NAMALWA (cell line): ENCODE data around the gene PATE4.
"Not testable (repeated sequence)": the region's sequence is repeated elsewhere in the genome, so short reads cannot be mapped to it uniquely, and the experiment has no call there.

Source experiments
- DNase-seq: peaks from one replicate; pipeline ENCODE4 v3.0.0-alpha.2; 2015; ENCODE audit warnings: low spot score

The PATE4 gene, protein sequence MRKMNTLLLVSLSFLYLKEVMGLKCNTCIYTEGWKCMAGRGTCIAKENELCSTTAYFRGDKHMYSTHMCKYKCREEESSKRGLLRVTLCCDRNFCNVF

DNA sequence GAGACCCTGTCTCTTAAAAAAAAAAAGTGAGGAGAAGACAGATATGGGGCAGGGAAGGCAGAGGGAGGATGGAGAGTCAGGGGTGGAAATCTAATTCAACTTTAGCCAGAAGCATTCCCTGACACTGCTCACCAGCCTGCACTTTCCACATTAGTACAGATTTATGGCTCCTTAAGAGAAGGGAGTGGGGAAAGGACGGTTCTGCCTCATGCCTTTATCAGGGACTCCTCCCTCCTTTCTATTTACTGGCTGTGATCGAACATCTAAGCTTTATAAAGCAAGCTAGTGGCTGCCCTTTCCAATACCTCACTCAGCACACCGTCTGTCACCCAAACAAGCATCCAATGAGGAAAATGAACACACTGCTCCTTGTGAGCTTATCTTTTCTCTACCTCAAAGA lies at the start of gene PATE4:
Gene PATE4 (plus strand): TSS at position 301 of the 400 bp plus-strand sequence. CDS start 44 bp downstream, at position 345.
- no peak for DNase-seq

DNA sequence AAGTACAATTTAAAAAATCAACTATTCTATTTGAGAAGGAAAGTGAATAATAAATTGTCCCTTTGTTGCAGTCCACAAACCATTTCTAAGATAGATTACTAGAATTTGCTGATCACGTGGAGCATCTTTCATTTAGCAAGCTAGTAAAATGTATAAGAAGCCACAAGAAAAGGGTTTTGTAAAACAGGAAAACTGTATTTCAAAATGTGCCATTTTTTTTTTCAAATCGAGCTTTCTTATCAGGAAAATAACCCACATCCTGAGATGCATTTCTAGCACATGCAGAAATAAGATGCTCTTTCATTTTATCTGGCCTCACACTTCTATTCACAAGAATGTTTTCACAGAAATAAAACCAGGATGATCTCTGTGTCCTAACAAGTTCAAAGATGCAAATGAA lies 48.4 kb upstream of the PATE4 start:
- DNase-seq, result no peak

DNA sequence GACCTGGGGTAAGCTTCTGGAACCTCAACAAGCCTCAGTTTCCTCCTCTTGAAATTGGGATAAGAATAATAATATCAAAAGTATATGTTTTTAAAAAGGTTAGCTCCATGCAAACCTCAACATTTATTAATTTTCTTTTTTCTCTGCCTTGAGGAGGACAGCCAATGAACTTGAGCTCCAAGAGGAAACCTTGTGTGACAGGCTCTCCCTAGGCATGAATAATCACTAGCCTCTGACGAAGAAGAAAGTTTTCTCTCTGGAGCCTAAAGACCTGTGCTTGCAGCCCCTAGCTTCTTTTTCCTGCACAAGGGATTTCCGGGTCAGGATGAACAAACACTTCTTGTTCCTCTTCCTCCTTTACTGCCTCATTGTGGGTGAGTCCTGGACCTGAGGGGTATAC lies 45.3 kb upstream of the PATE4 start, which contains the start of gene PATE3:
Gene PATE3 (plus strand): TSS at position 301 of the 400 bp plus-strand sequence. CDS start 25 bp downstream, at position 326.
- DNase-seq, result no peak

DNA sequence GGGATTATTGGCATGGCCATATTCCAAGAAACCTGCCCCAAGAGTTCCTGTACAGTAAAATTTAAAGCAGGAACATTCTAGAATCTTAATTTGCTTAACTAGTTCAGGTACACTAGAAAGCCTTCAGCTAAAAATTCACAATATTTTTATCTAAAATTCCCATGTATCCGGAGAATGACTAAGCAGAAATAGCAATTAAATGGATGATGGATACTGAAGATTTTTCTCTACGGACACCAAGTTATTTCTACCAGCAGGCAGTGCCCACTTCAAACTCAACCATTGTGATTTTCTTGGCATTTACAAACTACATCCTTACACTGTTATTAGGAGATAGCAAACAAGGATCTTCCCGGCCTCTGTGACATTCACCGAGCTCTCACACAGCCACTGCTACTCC lies 42.3 kb upstream of the PATE4 start:
- no peak for DNase-seq

DNA sequence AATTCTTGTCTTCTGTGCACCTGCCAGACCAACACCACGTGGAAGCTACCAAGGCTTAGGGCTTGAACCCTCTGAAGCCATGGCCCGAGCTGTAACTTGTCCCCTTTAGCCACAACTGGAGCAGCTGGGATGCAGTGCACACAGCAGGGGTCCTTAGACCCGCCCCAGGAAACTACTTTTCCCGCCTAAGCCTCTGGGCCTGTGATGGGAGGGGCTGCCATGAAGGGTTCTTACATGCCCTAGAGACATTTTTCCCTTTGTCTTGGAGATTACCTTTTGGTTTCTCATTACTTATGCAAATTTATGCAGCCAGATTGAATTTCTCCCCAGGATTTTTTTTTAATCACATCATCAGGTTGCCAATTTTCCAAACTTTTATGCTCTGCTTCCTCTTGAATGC lies 35.5 kb upstream of the PATE4 start:
- DNase-seq, result no peak

DNA sequence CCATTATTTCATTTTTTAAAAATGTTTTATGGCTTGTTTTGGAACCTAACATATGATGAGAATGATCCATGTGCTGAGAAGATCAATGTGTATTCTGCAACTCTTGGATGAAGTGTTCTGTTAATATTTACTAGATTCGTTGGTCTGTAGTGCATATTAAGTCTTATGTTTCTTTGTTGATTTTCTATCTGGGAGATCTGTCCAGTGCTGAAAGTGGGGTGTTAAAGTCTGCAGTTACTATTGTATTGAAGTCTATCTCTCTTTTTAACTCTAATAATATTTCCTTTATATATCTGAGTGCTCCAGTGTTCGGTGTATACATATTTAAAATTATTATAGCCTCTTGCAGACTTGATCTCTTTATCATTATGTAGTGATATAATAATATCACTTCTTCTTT lies 33.3 kb upstream of the PATE4 start:
- no peak for DNase-seq

DNA sequence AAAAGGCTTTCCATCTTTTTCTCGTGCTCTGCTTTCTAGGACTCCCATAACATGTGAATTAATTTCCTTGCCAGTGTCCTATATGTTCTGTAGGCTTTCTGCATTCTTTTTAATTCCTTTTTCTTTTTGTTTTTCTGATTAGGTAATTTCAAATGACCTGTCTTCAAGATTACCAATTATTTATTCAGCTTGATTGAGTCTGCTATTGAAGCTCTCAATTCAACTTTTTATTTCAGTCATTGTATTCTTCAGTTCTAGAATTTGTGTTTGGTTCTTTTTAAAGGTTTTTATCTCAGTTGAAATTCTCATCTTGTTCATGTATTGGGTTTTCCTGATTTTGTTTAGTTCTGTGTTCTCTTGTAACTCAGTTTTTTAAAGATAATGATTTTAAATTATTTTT lies 30.7 kb upstream of the PATE4 start:
- DNase-seq, result no peak

DNA sequence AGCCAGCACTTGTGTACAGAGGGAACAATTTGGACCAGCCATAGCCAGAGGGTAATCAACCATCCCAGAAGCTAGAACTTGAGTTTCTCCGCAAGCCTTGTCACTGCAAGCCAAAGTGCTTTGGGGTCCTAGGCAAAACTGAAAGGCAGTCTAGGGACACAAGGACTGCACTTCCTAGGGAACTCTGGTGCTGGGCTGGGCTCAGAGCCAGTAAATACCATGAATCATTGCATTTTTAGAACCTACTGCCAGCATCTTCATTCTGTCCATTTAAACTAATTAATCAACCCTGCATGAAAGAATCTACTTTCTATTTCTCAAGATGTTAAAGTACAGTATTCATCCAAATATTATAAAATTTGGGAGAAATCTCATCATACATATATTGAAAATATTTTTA lies 25.2 kb upstream of the PATE4 start:
- DNase-seq, result no peak

DNA sequence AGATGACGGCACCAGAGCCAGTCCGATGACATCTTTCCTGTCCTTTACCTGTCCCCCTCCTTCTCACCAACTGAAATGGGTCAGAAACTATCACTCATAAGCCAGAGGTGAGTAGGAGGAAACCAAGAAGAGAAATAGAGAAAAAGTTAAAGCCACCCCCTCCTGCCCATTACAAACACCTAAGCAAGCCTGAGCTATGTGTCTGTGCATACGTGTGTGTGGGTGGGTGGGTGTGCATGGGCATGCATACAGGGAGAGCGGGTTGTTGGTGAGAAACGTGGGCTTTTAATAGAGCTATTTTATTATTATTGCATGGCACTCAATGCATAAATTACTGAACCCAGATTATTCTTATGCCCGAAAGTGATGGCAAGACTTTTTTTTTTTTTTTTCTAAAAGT lies 2.6 kb downstream of the PATE4 start:
- DNase-seq, result no peak

DNA sequence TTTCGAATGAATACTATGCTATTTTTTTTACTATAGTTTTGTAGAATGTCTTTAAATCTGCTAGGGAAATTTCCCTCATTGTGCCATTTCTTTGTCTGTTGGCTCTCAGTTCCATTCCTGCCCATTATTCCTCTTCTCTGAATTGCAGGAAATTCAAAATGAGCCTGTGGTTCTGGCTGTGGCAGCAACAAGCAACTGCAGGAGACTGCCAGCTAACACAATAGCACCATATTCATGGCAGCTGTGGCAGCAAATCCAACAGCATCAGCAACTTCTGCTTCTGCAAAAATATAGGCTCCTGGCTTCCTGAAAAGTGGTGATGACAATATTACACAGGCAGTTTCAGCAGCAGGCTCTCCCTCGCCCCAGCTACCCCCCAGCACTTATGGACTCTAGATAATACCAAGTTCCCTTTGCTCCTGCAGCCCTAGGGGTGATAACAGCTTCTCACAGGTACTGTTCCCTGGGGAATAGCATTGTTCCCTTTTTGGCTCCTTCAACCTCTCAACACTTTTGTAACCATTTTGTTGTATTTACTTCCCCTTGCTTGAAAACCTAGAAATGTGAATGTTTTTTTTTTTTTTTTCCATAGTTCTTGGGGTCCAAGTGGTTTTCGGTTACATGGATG lies 9.3 kb downstream of the PATE4 start:
- DNase-seq, result no peak

DNA sequence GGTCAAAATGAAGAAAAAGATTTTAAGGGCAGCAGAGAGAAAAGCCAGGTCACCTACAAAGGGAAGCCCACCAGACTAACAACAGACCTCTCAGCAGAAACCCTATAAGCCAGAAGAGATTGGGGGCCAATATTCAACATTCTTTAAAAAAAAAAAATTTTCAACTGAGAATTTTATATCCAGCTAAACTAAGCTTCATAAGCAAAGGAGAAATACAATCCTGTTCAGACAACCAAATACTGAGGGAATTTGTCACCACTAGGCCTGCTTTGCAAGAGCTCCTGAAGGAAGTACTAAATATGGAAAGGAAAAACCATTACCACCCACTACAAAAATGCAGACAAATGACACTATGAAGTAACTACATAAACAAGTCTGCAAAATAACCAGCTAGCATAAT lies 13.1 kb downstream of the PATE4 start:
- DNase-seq, result no peak

DNA sequence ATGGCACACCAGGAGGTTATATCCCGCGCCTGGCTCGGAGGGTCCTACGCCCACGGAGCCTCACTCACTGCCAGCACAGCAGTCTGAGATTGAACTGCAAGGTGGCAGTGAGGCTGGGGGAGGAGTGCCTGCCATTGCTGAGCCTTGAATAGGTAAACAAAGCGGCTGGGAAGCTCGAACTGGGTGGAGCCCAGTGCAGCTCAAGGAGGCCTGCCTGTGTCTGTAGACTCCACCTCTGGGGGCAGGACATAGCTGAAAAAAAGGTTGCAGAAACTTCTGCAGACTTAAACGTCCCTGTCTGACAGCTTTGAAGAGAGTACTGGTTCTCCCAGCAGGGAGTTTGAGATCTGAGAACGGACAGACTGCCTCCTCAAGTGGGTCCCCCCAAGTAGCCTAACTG lies 24.6 kb downstream of the PATE4 start:
- not testable (repeated sequence) for DNase-seq

DNA sequence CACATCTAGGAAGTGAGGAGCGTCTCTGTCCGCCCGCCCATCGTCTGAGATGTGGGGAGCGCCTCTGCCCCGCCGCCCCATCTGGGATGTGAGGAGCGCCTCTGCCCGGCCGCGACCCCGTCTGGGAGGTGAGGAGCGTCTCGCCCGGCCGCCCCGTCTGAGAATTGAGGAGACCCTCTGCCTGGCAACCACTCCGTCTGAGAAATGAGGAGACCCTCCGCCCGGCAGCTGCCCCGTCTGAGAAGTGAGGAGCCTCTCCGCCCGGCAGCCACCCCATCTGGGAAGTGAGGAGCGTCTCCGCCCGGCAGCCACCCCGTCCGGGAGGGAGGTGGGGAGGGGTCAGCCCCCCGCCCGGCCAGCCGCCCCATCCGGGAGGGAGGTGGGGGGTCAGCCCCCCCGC lies 29.7 kb downstream of the PATE4 start:
- DNase-seq, result not testable (repeated sequence)

DNA sequence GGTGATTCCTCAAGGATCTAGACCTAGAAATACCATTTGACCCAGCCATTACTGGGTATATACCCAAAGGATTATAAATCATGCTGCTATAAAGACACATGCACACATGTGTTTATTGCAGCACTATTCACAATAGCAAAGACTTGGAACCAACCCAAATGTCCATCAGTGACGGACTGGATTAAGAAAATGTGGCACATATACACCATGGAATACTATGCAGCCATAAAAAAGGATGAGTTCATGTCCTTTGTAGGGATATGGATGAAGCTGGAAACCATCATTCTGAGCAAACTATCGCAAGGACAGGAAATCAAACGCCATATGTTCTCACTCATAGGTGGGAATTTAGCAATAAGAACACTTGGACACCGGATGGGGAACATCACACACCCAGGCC lies 32.2 kb downstream of the PATE4 start:
- DNase-seq, result not testable (repeated sequence)

DNA sequence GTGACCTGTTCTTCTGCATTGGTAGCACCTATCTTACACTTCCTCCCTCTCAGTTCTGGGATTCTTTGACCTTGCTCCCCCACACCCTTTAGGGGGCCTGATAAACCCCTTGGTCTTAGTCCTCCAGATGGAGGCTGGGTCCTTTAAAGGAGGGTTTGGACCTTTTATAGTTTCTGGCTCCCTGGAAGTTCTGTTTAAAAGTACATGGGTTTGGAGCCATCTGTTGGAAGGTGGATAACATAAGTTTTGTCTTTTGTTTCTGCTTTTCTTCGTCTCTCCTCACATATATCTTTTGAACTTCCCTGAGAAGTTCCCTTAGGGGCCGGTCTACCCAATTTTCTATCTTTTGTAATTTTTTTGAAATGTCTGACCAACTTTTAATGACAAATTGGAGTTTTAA lies 36.4 kb downstream of the PATE4 start:
- no peak for DNase-seq

DNA sequence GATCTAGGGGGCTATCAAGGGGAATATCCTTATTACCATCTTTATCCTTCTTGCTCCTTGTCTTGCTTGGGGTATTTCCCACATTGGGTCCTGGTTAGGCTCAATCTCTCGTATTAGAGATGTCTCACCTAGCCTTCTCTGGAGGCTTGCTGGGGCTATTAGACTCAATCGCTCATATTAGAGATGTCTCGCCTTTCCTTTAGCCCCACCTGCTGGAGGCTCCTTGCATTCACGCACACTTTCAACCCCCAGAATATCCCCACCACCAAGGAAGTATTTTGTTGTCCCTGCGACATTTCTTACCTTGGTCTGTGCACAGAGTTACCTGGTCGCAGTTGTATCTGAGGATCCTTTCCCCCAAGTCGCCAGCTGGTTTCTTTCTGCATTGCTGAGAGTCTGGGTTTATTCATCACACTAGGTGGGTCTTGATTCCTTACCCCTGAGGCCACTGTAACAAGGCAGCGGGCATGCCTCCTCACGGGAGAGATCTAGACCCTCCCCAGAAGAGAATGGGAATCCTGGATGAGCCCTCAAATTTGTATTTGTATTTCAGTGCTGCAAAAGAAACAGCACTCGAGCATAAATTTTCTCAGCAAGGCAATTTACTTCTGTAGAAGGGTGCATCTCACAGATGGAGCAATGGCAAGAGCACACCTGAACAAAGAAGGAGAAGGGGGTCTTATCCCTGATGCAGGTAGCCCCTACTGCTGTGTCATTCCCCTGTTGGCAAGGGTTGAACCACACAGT lies 38.4 kb downstream of the PATE4 start:
- DNase-seq, result peak; percentile 74

DNA sequence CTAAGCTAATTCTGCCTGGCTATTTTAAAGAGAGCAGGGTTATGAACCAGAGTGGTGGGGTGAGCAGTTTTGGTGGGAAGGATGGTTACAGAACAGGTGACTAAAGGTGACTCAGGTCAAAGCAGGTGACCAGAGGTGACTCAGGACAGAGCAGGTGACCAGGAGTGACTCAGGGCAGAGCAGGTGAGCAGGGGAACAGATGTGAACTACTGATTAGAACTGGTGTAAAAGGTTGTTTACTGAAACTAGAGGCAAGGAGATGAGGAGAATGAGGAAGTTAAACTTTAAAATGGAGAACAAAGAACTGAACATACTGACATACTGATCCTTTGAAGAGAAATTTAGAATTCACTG lies 39.0 kb downstream of the PATE4 start:
- DNase-seq, result no peak

DNA sequence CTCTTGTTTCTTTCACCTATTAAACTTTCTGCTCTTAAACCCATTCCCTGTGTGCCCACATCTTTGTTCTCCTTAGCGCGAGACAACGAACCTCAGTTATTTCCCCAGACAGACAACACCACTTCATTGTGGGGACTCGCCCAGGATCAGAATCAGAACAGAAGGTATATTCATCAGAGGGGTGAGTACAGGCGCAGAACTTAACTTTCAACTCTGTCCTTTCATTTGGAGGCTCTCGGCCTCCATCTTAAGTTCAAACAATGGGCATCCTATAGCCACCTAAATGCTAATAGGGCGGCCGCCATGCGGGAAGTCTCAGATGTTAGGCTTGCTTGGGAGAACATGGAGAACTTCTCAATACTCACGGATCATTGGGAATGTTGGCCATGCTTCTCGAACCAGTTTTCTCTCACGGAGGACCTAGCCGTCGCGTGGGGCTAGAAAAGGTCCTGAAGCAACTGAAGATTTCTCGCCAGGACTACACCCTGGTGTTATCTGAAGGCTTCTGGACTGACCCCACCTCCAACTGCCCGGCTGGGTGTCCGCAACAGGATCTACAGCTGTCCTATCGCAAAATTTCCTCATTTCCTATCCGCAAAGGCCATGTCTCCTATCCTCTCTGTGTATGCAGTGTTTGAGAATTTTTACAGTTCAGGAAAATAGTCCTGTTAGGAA lies 40.9 kb downstream of the PATE4 start:
- DNase-seq, result no peak

DNA sequence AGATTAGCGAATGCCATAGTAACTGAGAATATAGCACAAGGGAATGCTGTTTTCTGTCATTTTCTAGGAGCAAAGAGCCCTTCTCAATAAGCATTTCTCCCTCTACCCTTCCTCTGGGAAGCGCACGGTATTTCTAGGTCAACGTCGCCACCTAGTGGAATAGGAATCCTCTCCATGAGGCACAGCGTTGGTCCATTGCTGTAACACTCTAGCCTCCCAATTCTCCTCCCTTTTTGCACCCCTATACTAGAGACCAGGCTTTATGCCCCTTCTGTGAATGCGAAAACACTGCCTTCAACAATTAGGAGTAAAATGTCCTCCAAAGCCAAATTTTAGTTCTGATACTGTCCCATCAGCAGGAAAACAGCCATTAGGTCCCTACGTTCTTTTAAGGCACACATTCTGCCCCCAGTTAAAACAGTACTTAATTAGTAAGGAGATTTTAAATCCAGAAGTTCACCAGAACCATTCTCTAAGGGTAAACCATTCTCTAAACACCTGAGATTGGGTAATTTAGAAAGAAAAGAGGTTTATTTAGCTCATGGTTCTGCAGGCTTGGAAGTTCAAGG lies 41.5 kb downstream of the PATE4 start:
- peak; percentile 67 for DNase-seq

DNA sequence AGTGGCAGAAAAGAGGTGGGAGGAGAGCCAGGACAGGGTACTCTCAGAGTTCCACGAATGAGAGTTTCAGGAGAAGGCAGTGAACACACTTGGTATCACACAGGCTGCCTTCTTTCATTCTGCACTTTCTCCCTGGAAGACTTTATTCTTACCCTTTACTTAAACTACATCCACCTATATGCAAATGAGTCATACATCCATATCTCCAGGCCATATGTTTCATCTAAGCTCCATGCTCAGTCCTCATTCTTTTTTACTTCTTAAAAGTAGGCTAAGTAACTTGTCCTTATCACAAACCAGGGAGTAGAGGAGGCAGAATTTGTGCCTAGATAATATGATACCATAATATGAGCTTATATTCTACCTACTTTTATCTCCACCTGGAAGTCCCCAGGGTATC lies 48.2 kb downstream of the PATE4 start:
- DNase-seq, result no peak

DNA sequence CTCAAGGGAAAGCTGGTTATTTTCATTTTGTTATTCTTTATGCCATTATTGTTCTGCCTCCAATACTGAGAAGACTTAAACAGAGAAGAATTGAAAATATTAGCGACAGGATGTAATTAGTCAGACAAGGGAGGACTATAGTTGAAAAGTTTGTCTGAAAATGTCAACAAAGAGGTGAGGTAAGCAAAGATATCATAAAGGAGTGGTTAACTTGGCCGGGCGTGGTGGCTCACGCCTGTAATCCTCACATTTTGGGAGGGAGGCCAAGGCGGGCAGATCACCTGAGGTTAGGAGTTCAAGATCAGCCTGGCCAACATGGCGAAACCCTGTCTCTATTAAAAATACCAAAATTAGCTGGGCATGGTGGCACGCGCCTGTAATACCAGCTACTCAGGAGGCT lies 50.3 kb downstream of the PATE4 start:
- DNase-seq, result no peak

DNA sequence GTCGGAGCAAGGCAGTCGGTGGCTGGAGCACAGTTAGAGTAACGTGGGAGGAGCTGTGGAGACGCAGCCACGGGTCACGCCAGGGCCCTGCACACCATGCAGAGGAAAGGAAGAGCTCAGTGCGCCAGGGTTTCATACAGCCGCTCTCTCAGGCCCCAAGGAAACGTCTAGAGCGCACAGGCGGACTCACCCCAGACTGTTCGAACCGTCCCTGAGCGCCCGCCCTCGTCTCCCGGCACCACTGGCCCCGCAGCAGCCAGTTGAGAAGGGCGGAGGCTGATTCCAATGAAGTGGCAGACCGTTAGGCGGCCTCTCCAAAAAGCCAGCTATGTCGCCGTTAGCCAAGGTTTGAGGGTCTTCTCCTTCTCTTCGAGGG lies 53.9 kb downstream of the PATE4 start:
- peak; percentile 61 for DNase-seq
